Tibial nerve (tissue), 4 donors: ENCODE data around the gene BRME1. TPM values are rescaled to one million over a fixed set of nuclear protein-coding genes. Genes with fewer than 3 reads are reported as not detected.
A peak's percentile ranks its signal among the peaks of the same experiment; 100 is the strongest.

Experiments used
- DNase-seq, 2 donors: peaks; one replicate each; pipeline ENCODE4 v3.0.0-alpha.2; 2019; ENCODE audit warnings: low spot score in 2 of 2
- H3K27ac ChIP-seq, 4 donors: fragments of 200-600 bp; sonication (generic) in 3 of 4; one replicate each; pipeline ENCODE4 v1.5.1; 2017 to 2019; ENCODE audit warnings: mild to moderate bottlenecking in 1 of 4
- H3K27me3 ChIP-seq, 2 donors: fragments of 200-600 bp; sonication (generic) in 1 of 2; one replicate each; pipeline versions ENCODE4 v1.5.1 to v1.6.0; 2017 to 2019
- H3K36me3 ChIP-seq, 3 donors: fragments of 200-600 bp; sonication (generic); one replicate each; pipeline ENCODE4 v1.5.1; 2018 to 2019
- H3K4me1 ChIP-seq, 4 donors: fragments of 200-600 bp; sonication (generic) in 3 of 4; one replicate each; pipeline ENCODE4 v1.5.1; 2017 to 2019
- H3K4me3 ChIP-seq, 4 donors: fragments of 200-600 bp; sonication (generic) in 3 of 4; one replicate each; pipeline ENCODE4 v1.5.1; 2017 to 2019; ENCODE audit warnings: mild to moderate bottlenecking in 1 of 4, moderate library complexity in 1 of 4
- H3K9me3 ChIP-seq, 4 donors: fragments of 200-600 bp; sonication (generic) in 3 of 4; one replicate each; pipeline ENCODE4 v1.5.1; 2017 to 2019
- CTCF ChIP-seq, 5 experiments: fragments of 200-600 bp in 3 of 5; fragments of 450-650 bp in 2 of 5; sonication (generic) in 3 of 5; IDR thresholded peaks; one replicate each; pipeline ENCODE4 v1.5.1; 2016 to 2019; ENCODE audit warnings: antibody characterized with exemption in 5 of 5, mild to moderate bottlenecking in 3 of 5, moderate library complexity in 2 of 5
- EP300 ChIP-seq, 2 donors: sonication (generic); formaldehyde crosslinking; IDR thresholded peaks; one replicate each; pipeline ENCODE4 v1.6.1; 2017; ENCODE audit warnings: antibody characterized with exemption in 2 of 2, mild to moderate bottlenecking in 1 of 2
- POLR2A ChIP-seq, 2 donors: fragments of 450-650 bp; IDR thresholded peaks; one replicate each; pipeline ENCODE4 v1.6.1; 2017; ENCODE audit warnings: antibody characterized with exemption in 2 of 2, mild to moderate bottlenecking in 2 of 2, moderate library complexity in 2 of 2
- WGBS, 2 donors: methylation state at CpG; one replicate each; pipeline ENCODE4 v1.1.5; 2018; 5-methylcytosine and 5-hydroxymethylcytosine counted together
- total RNA-seq, 4 donors: library from RNA; depleted of rRNA; stranded (reverse); fragments of >200 nt; gene quantifications; one replicate each; pipeline ENCODE4 v1.1.0, GENCODE V29; 2016

The BRME1 gene
- total RNA-seq, 4 donors from 2014 or later, result 1.5 to 3.3 (median 3.0) TPM; not detected in 1

- WGBS, 2 donors, result 0% methylated on average over 31 to 32 of the region's 95 CpGs
Observed at GRCh38 chr19:13842291-13843103, 63.4 kb downstream of the BRME1 start.

GRCh38 chr19:13841962-13842290, 64.0 kb downstream of the BRME1 start:
- 1 to 2% methylated on average over 9 to 11 of the region's 11 CpGs for WGBS, 2 donors
- no peaks in the 10 kb centered on the region for H3K27me3 ChIP-seq
- H3K36me3 ChIP-seq, result no peaks in the 10 kb centered on the region
- TF ChIP-seq POLR2A (IDR thresholded peaks at IDR 0.05) (no peak), CTCF (IDR thresholded peaks at IDR 0.05) (no peak), EP300 (IDR thresholded peaks at IDR 0.05) (no peak)
- H3K9me3 ChIP-seq, result no peaks in the 10 kb centered on the region
- no peak for DNase-seq
- peaks cover 0 to 80% (median 63%) of the 10 kb centered on the region in 4 donors for H3K4me1 ChIP-seq
- peak overlapping the region; percentile 85 to 99 (median 96) for H3K4me3 ChIP-seq
- peak overlapping the region; percentile 96 to 100 (median 98) for H3K27ac ChIP-seq

More at GRCh38 chr19:13842291-13843103, 63.4 kb downstream of the BRME1 start:
- DNase-seq, result peak; percentile 82 to 88
- Histone ChIP-seq H3K9me3 (no peaks in the 10 kb centered on the region), H3K4me1 (peaks cover 0 to 79% (median 60%) of the 10 kb centered on the region in 4 donors), H3K36me3 (no peaks in the 10 kb centered on the region), H3K27me3 (no peaks in the 10 kb centered on the region), H3K27ac (peak overlapping the region; percentile 96 to 100 (median 98)), H3K4me3 (peak overlapping the region; percentile 85 to 99 (median 96))
- TF ChIP-seq POLR2A (IDR thresholded peaks at IDR 0.05) (peak; percentile 93 to 96), CTCF (IDR thresholded peaks at IDR 0.05) (peak in 2 of 5 experiments; percentile 11 to 28), EP300 (IDR thresholded peaks at IDR 0.05) (peak in 1 of 2 donors; percentile 86)

- Histone ChIP-seq H3K4me1 (peaks cover 0 to 80% (median 63%) of the 10 kb centered on the region in 4 donors), H3K27ac (peak overlapping the region; percentile 96 to 100 (median 98)), H3K36me3 (peaks cover 0 to 3% (median 0%) of the 10 kb centered on the region in 3 donors), H3K27me3 (no peaks in the 10 kb centered on the region), H3K9me3 (no peaks in the 10 kb centered on the region), H3K4me3 (peak overlapping the region; percentile 85 to 99 (median 96))
- peak in 1 of 2 donors; percentile 42 for DNase-seq
- TF ChIP-seq EP300 (IDR thresholded peaks at IDR 0.05) (peak in 1 of 2 donors; percentile 63), POLR2A (IDR thresholded peaks at IDR 0.05) (no peak)
- WGBS, 2 donors, result 9 to 13% methylated on average over 8 to 18 of the region's 26 CpGs
Observed at GRCh38 chr19:13841086-13841961, 64.6 kb downstream of the BRME1 start.

GRCh38 chr19:13840305-13841085, 65.4 kb downstream of the BRME1 start:
- H3K9me3 ChIP-seq, result no peaks in the 10 kb centered on the region
- no peaks in the 10 kb centered on the region for H3K27me3 ChIP-seq
- peak overlapping the region; percentile 96 to 100 (median 98) for H3K27ac ChIP-seq
- peaks cover 0 to 11% (median 0%) of the 10 kb centered on the region in 3 donors for H3K36me3 ChIP-seq
- DNase-seq, result no peak
- 16 to 17% methylated on average over 21 to 23 of the region's 23 CpGs for WGBS, 2 donors
- TF ChIP-seq CTCF (IDR thresholded peaks at IDR 0.05), result no peak
- TF ChIP-seq POLR2A (IDR thresholded peaks at IDR 0.05), result no peak
- TF ChIP-seq EP300 (IDR thresholded peaks at IDR 0.05), result no peak
- H3K4me1 ChIP-seq, result peaks cover 0 to 80% (median 65%) of the 10 kb centered on the region in 4 donors
- peak overlapping the region; percentile 85 to 99 (median 96) for H3K4me3 ChIP-seq

GRCh38 chr19:13839938-13840304, 66.0 kb downstream of the BRME1 start:
- no peaks in the 10 kb centered on the region for H3K9me3 ChIP-seq
- H3K4me3 ChIP-seq, result peak overlapping the region; percentile 85 to 99 (median 96)
- 5 to 9% methylated on average over 3 to 6 of the region's 6 CpGs for WGBS, 2 donors
- peaks cover 0 to 81% (median 68%) of the 10 kb centered on the region in 4 donors for H3K4me1 ChIP-seq
- H3K36me3 ChIP-seq, result peaks cover 0 to 17% (median 0%) of the 10 kb centered on the region in 3 donors
- peak in 1 of 2 donors; percentile 37 for DNase-seq
- H3K27me3 ChIP-seq, result no peaks in the 10 kb centered on the region
- H3K27ac ChIP-seq, result peak overlapping the region; percentile 96 to 100 (median 98)
- TF ChIP-seq EP300 (IDR thresholded peaks at IDR 0.05), result no peak
- TF ChIP-seq POLR2A (IDR thresholded peaks at IDR 0.05), result no peak
- no peak for TF ChIP-seq CTCF (IDR thresholded peaks at IDR 0.05)
